H1 (cell line): ENCODE data around the gene SNX30. TPM values are rescaled to one million over a fixed set of nuclear protein-coding genes. Genes with fewer than 3 reads are reported as not detected.

ENCODE experiments used
- CTCF ChIA-PET: fragments of 300-600 bp; sonication (Branson Sonifier 250); formaldehyde crosslinking; loops from one replicate; lab custom pipeline; 2021; ENCODE audit not compliant: partially characterized antibody; lab: Charles Lee
- POLR2A ChIA-PET: fragments of 300-600 bp; sonication (Branson Sonifier 250); formaldehyde crosslinking; loops from one replicate; lab custom pipeline; 2021; ENCODE audit warnings: inconsistent platforms; ENCODE audit not compliant: partially characterized antibody; lab: Charles Lee
- DNase-seq, 2 experiments: peaks; one replicate each; pipeline versions ENCODE4 v3.0.0 to v3.0.0-alpha.2; 2010 to 2022; ENCODE audit warnings: low spot score in 2 of 2, low read depth in 1 of 2, mixed read lengths in 1 of 2
- FAIRE-seq: peaks from 2 replicates; lab custom pipeline; 2011; peaks lifted over from hg19 to GRCh38; lab: Jason Lieb, UNC
- H2AFZ ChIP-seq: 2 replicates; pipeline ENCODE4 v1.8.1; 2012; ENCODE audit warnings: low read length, inconsistent platforms
- H2AK5ac ChIP-seq: 2 replicates; pipeline ENCODE4 v1.6.1; 2013; ENCODE audit warnings: low read depth, low read length
- H2BK120ac ChIP-seq: replicated peaks from 2 replicates; pipeline ENCODE3; 2013; ENCODE audit warnings: low read depth, low read length, inconsistent platforms
- H2BK12ac ChIP-seq: 2 replicates; pipeline ENCODE4 v1.6.1; 2013; ENCODE audit warnings: low read depth, low read length
- H2BK15ac ChIP-seq: 2 replicates; pipeline ENCODE4 v1.6.1; 2013; ENCODE audit warnings: low read length
- H2BK20ac ChIP-seq: 2 replicates; pipeline ENCODE4 v1.6.1; 2013; ENCODE audit warnings: low read length
- H2BK5ac ChIP-seq: 2 replicates; pipeline ENCODE4 v1.6.1; 2013; ENCODE audit warnings: low read depth, low read length
- H3K14ac ChIP-seq: 2 replicates; pipeline ENCODE4 v1.6.1; 2013; ENCODE audit warnings: inconsistent platforms; ENCODE audit not compliant: insufficient read length
- H3K18ac ChIP-seq: 2 replicates; pipeline ENCODE4 v1.6.1; 2013; ENCODE audit warnings: low read length; ENCODE audit errors: extremely low read depth
- H3K23ac ChIP-seq: 2 replicates; pipeline ENCODE4 v1.6.1; 2013; ENCODE audit warnings: inconsistent platforms; ENCODE audit not compliant: insufficient read length
- H3K23me2 ChIP-seq: 2 replicates; pipeline ENCODE4 v1.6.1; 2013; ENCODE audit warnings: low read depth, low read length
- H3K27ac ChIP-seq: 2 replicates; pipeline ENCODE4 v1.6.1; 2011; ENCODE audit warnings: low read depth, low read length, inconsistent platforms
- H3K27me3 ChIP-seq, 4 experiments: replicated peaks in 1 of 4; 1 replicate in 1 of 4; 2 replicates in 3 of 4; pipeline versions ENCODE4 v1.6.1 to v1.8.1; 2011 to 2013; ENCODE audit warnings: low read length in 3 of 4, mild to moderate bottlenecking in 3 of 4, inconsistent platforms in 2 of 4, mixed read lengths in 2 of 4, moderate library complexity in 1 of 4; ENCODE audit not compliant: control insufficient read depth in 3 of 4, insufficient read depth in 3 of 4; ENCODE audit errors: extremely low read depth in 1 of 4
- H3K36me3 ChIP-seq, 4 experiments: 2 replicates each; pipeline versions ENCODE4 v1.6.1 to v1.8.1; 2011 to 2013; ENCODE audit warnings: mild to moderate bottlenecking in 4 of 4, low read length in 3 of 4, moderate library complexity in 2 of 4, control low read depth in 1 of 4, inconsistent platforms in 1 of 4; ENCODE audit not compliant: insufficient read depth in 4 of 4, control insufficient read depth in 2 of 4
- H3K4ac ChIP-seq: replicated peaks from 2 replicates; pipeline ENCODE3; 2013; ENCODE audit warnings: low read length, low read depth, mixed read lengths, inconsistent platforms; ENCODE audit not compliant: insufficient read length
- H3K4me1 ChIP-seq, 4 experiments: replicated peaks in 1 of 4; 1 replicate in 1 of 4; 2 replicates in 3 of 4; pipeline versions ENCODE4 v1.6.1 to v1.8.1; 2011 to 2013; ENCODE audit warnings: low read length in 3 of 4, inconsistent platforms in 2 of 4, mixed read lengths in 1 of 4; ENCODE audit not compliant: insufficient read depth in 4 of 4, control insufficient read depth in 3 of 4
- H3K4me2 ChIP-seq, 2 experiments: 2 replicates each; pipeline versions ENCODE4 v1.6.1 to v1.8.1; 2011 to 2013; ENCODE audit warnings: low read depth in 2 of 2, low read length in 2 of 2, control low read depth in 1 of 2, inconsistent platforms in 1 of 2, mild to moderate bottlenecking in 1 of 2; ENCODE audit not compliant: insufficient read depth in 1 of 2
- H3K4me3 ChIP-seq, 4 experiments: fragments of 200-600, 300-600 bp in 1 of 4; sonication (generic), shearing (Covaris generic), sonication (Bioruptor Twin) in 1 of 4; 2 replicates each; pipeline versions ENCODE4 v1.5.1 to v1.8.1; 2011 to 2016; ENCODE audit warnings: low read length in 4 of 4, low read depth in 3 of 4, control low read depth in 2 of 4, inconsistent platforms in 2 of 4, mild to moderate bottlenecking in 2 of 4, mixed read lengths in 1 of 4, moderate library complexity in 1 of 4; ENCODE audit not compliant: insufficient read depth in 2 of 4; ENCODE audit errors: extremely low read depth in 1 of 4
- H3K56ac ChIP-seq: replicated peaks from 2 replicates; pipeline ENCODE3; 2013; ENCODE audit warnings: low read depth, mild to moderate bottlenecking, mixed read lengths, low read length, inconsistent platforms; ENCODE audit not compliant: insufficient read length
- H3K79me1 ChIP-seq: 2 replicates; pipeline ENCODE4 v1.6.1; 2013; ENCODE audit warnings: low read depth, low read length, control low read depth
- H3K79me2 ChIP-seq, 2 experiments: 2 replicates each; pipeline versions ENCODE4 v1.6.1 to v1.8.1; 2012 to 2013; ENCODE audit warnings: low read length in 2 of 2, mild to moderate bottlenecking in 2 of 2, inconsistent platforms in 1 of 2; ENCODE audit not compliant: insufficient read depth in 2 of 2, control insufficient read depth in 1 of 2
- H3K9ac ChIP-seq, 4 experiments: replicated peaks in 1 of 4; 1 replicate in 1 of 4; 2 replicates in 3 of 4; pipeline versions ENCODE4 v1.6.1 to v1.8.1; 2011 to 2013; ENCODE audit warnings: low read depth in 3 of 4, low read length in 3 of 4, control low read depth in 2 of 4, mild to moderate bottlenecking in 2 of 4, moderate library complexity in 2 of 4, inconsistent platforms in 1 of 4; ENCODE audit errors: extremely low read depth in 1 of 4
- H3K9me3 ChIP-seq, 2 experiments: 2 replicates each; pipeline versions ENCODE4 v1.6.1 to v1.8.1; 2012 to 2013; ENCODE audit warnings: mild to moderate bottlenecking in 2 of 2, moderate library complexity in 2 of 2, control low read depth in 1 of 2, inconsistent platforms in 1 of 2, low read depth in 1 of 2, low read length in 1 of 2, mixed read lengths in 1 of 2; ENCODE audit not compliant: insufficient read depth in 2 of 2
- H4K20me1 ChIP-seq, 2 experiments: replicated peaks in 1 of 2; 2 replicates each; pipeline versions ENCODE3 to v1.8.1; 2011 to 2013; ENCODE audit warnings: inconsistent platforms in 2 of 2, low read length in 2 of 2, mild to moderate bottlenecking in 1 of 2; ENCODE audit not compliant: insufficient read depth in 2 of 2, control insufficient read depth in 1 of 2
- H4K5ac ChIP-seq: 2 replicates; pipeline ENCODE4 v1.6.1; 2013; ENCODE audit warnings: low read length, low read depth, mixed read lengths, inconsistent platforms; ENCODE audit not compliant: insufficient read length
- H4K8ac ChIP-seq: 2 replicates; pipeline ENCODE4 v1.8.0; 2013; ENCODE audit warnings: mild to moderate bottlenecking, moderate library complexity, low read length, inconsistent platforms; ENCODE audit not compliant: insufficient read depth; ENCODE audit errors: extremely low read depth
- H4K91ac ChIP-seq: replicated peaks from 2 replicates; pipeline ENCODE3; 2013; ENCODE audit warnings: low read length, mixed read lengths, inconsistent platforms; ENCODE audit not compliant: insufficient read length
- CTCF ChIP-seq, 3 experiments: IDR thresholded peaks; 1 replicate in 2 of 3; 2 replicates in 1 of 3; pipeline versions ENCODE4 v1.5.1 to v1.6.1; 2011; ENCODE audit warnings: low read length in 3 of 3, mild to moderate bottlenecking in 3 of 3, inconsistent platforms in 2 of 3, low read depth in 1 of 3, moderate library complexity in 1 of 3; ENCODE audit not compliant: insufficient read depth in 1 of 3; ENCODE audit errors: control extremely low read depth in 1 of 3
- RAD21 ChIP-seq, 2 experiments: IDR thresholded peaks in 1 of 2; conservative IDR thresholded peaks in 1 of 2; 2 replicates each; pipeline ENCODE4 v1.6.1; 2011; ENCODE audit warnings: low read depth in 2 of 2, low read length in 2 of 2, improper control_type of control experiment in 1 of 2, inconsistent platforms in 1 of 2, mild to moderate bottlenecking in 1 of 2, moderate library complexity in 1 of 2
- SP4 ChIP-seq: IDR thresholded peaks from 2 replicates; pipeline ENCODE4 v1.6.1; 2012; ENCODE audit warnings: low read length, inconsistent platforms
- SUZ12 ChIP-seq: fragments of 200-600 bp; sonication (generic); IDR thresholded peaks from 2 replicates; pipeline ENCODE4 v1.6.1; 2012; ENCODE audit warnings: mild to moderate bottlenecking, inconsistent platforms, low read length, moderate library complexity, mixed read lengths
- WGBS, 2 experiments: shearing (Covaris generic) in 1 of 2; methylation state at CpG; one replicate each; pipeline versions ENCODE4 v1.1.6 to v1.1.7; 2013 to 2015; ENCODE audit warnings: low lambda C conversion rate in 2 of 2, mixed read lengths in 2 of 2, inconsistent platforms in 1 of 2, low coverage in 1 of 2, missing lambda C conversion rate in 1 of 2; ENCODE audit not compliant: insufficient replicate concordance in 2 of 2, insufficient coverage in 1 of 2, insufficient read length in 1 of 2; ENCODE audit errors: extremely low coverage in 1 of 2, missing lambda C conversion rate in 1 of 2; 5-methylcytosine and 5-hydroxymethylcytosine counted together
- polyA plus RNA-seq, 7 experiments: library from polyadenylated mRNA; depleted of rRNA in 3 of 7; stranded (reverse) in 5 of 7; unstranded in 2 of 7; fragments of >200 nt in 5 of 7; fragments of 200-250 nt in 2 of 7; gene quantifications; 1 replicate in 5 of 7; 2 replicates in 1 of 7; 4 replicates in 1 of 7; pipeline versions ENCODE4 v1.2.1 to v1.2.3, GENCODE V29; 2011 to 2013; ENCODE audit warnings: missing spikeins in 2 of 7, mixed read lengths in 2 of 7
- total RNA-seq: library from RNA; stranded (reverse); fragmentation: NEBNext Ultra II Directional; extraction: Animal tissue kit (Norgen Biotek cat#: 25700); gene quantifications from 2 replicates; pipeline ENCODE4 v1.2.1, GENCODE V29; 2021

SNX30 gene
- total and polyA plus RNA-seq, 2 of the 8 experiments (the other 6 are each of a cell fraction or from before 2014, with no cell fraction given), result 4.0 to 12.2 TPM

GRCh38 chr9:112711050-112711689 is 39.4 kb upstream of the SNX30 start:
- Histone ChIP-seq H2BK12ac (no peak overlapping the region), H3K27me3 (no peaks in the 10 kb centered on the region), H2BK15ac (no peak overlapping the region), H3K4ac (no peak overlapping the region), H3K9ac (no peak overlapping the region), H3K27ac (no peak overlapping the region), H3K36me3 (peaks cover 0 to 13% (median 0%) of the 10 kb centered on the region in 4 experiments; a peak in 4 of 8 replicates), H4K91ac (no peak overlapping the region), H3K79me2 (peaks cover 0 to 29% of the 10 kb centered on the region in 2 experiments; a peak in 3 of 4 replicates), H3K18ac (no peak overlapping the region), H3K56ac (no peak overlapping the region), H3K4me1 (no peaks in the 10 kb centered on the region), H3K14ac (no peak overlapping the region), H3K4me2 (no peak overlapping the region), H3K23ac (no peak overlapping the region), H4K5ac (no peak overlapping the region), H3K9me3 (no peaks in the 10 kb centered on the region), H4K20me1 (peaks cover 0 to 2% of the 10 kb centered on the region in 2 experiments), H3K79me1 (no peaks in the 10 kb centered on the region; the same call in 1 of the 2 replicates), H3K23me2 (no peaks in the 10 kb centered on the region), H2BK5ac (no peak overlapping the region), H2BK20ac (no peak overlapping the region), H2BK120ac (no peak overlapping the region), H2AFZ (no peak overlapping the region), H4K8ac (no peak overlapping the region), H2AK5ac (no peak overlapping the region), H3K4me3 (no peak overlapping the region)
- 82% methylated on average over 7 of the region's 7 CpGs; no CpG with 5 or more reads in 1 of the 2 experiments for WGBS, 2 experiments
- no peak for FAIRE-seq
- ChIA-PET POLR2A (no interaction called here), CTCF (interaction anchor here (0.6 to 2.2 kb wide), 18 partner anchors 9 to 708 kb away, joined by 3 to 7 read pairs (median 4); no protein-coding TSS in a partner anchor)
- TF ChIP-seq RAD21 (IDR thresholded peaks at IDR 0.05 in 1 of 2, conservative IDR thresholded peaks at IDR 0.05 in 1 of 2; ENCODE audit: low read depth in 2 of 2, low read length in 2 of 2), result peak; percentile 63 to 67
- TF ChIP-seq CTCF (IDR thresholded peaks at IDR 0.05; ENCODE audit: control extremely low read depth in 1 of 3, insufficient read depth in 1 of 3, low read depth in 1 of 3, low read length in 3 of 3), result peak in 2 of 3 experiments; percentile 49 to 56; a peak in 3 of 4 replicates
- no peak for TF ChIP-seq SUZ12
- TF ChIP-seq SP4, result no peak
- no peak for DNase-seq
